IgD-negative memory B cell (primary cell): ENCODE results near the gene HDAC11. TPM values are rescaled to one million over a fixed set of nuclear protein-coding genes. Genes with fewer than 3 reads are reported as not detected.
"Not testable (repeated sequence)": the region's sequence is repeated elsewhere in the genome, so short reads cannot be mapped to it uniquely, and the experiment has no call there.

Source experiments
- H3K27ac Mint-ChIP-seq, 3 donors: one replicate each; pipeline ENCODE4 v1.8.0; 2020 to 2022; ENCODE audit warnings: mild to moderate bottlenecking in 3 of 3, mixed read lengths in 3 of 3, moderate library complexity in 1 of 3
- H3K27me3 Mint-ChIP-seq: one replicate; pipeline ENCODE4 v1.8.0; 2021; ENCODE audit warnings: mixed read lengths
- H3K36me3 Mint-ChIP-seq: one replicate; pipeline ENCODE4 v1.8.0; 2020; ENCODE audit warnings: mild to moderate bottlenecking, mixed read lengths
- H3K4me1 Mint-ChIP-seq, 3 donors: one replicate each; pipeline ENCODE4 v1.8.0; 2020 to 2022; ENCODE audit warnings: mixed read lengths in 3 of 3, mild to moderate bottlenecking in 1 of 3
- H3K4me3 Mint-ChIP-seq, 4 donors: one replicate each; pipeline ENCODE4 v1.8.0; 2020 to 2022; ENCODE audit warnings: mild to moderate bottlenecking in 4 of 4, mixed read lengths in 4 of 4, moderate library complexity in 3 of 4
- H3K9me3 Mint-ChIP-seq, 3 donors: one replicate each; pipeline ENCODE4 v1.8.0; 2020 to 2021; ENCODE audit warnings: mixed read lengths in 3 of 3, mild to moderate bottlenecking in 1 of 3
- polyA plus RNA-seq: library from polyadenylated mRNA; unstranded; fragments of 300-500 nt; fragmentation: Illumina TruSeq; gene quantifications from one replicate; pipeline ENCODE4 v1.2.3, GENCODE V29; 2021

The HDAC11 gene
- polyA plus RNA-seq, 1 donor from 2014 or later: 1.3 TPM

- Mint-ChIP-seq H3K27me3 (peaks cover 2% of the 10 kb centered on the region), H3K36me3 (no peaks in the 10 kb centered on the region), H3K9me3 (no peaks in the 10 kb centered on the region), H3K4me1 (no peaks in the 10 kb centered on the region), H3K4me3 (no peak overlapping the region), H3K27ac (no peak overlapping the region)
Measured at GRCh38 chr3:13515786-13516759, 36.0 kb downstream of the HDAC11 start.

GRCh38 chr3:13516760-13517135 lies 36.6 kb downstream of the HDAC11 start:
- Mint-ChIP-seq H3K4me1 (no peaks in the 10 kb centered on the region), H3K36me3 (peaks cover 1% of the 10 kb centered on the region), H3K4me3 (no peak overlapping the region), H3K27ac (no peak overlapping the region), H3K9me3 (peaks cover 0 to 6% (median 1%) of the 10 kb centered on the region in 3 donors), H3K27me3 (peaks cover 3% of the 10 kb centered on the region)

GRCh38 chr3:13517253-13517977 lies 37.3 kb downstream of the HDAC11 start:
- no peak overlapping the region for H3K4me3 Mint-ChIP-seq
- no peak overlapping the region for H3K27ac Mint-ChIP-seq
- H3K27me3 Mint-ChIP-seq: peaks cover 5% of the 10 kb centered on the region
- H3K36me3 Mint-ChIP-seq: peaks cover 1% of the 10 kb centered on the region
- H3K4me1 Mint-ChIP-seq: no peaks in the 10 kb centered on the region
- peaks cover 0 to 7% (median 3%) of the 10 kb centered on the region in 3 donors for H3K9me3 Mint-ChIP-seq

- Mint-ChIP-seq H3K9me3 (peaks cover 0 to 7% (median 3%) of the 10 kb centered on the region in 3 donors), H3K4me3 (no peak overlapping the region), H3K27me3 (peaks cover 5% of the 10 kb centered on the region), H3K4me1 (no peaks in the 10 kb centered on the region), H3K27ac (no peak overlapping the region), H3K36me3 (peaks cover 1% of the 10 kb centered on the region)
Measured at GRCh38 chr3:13518516-13518953, 38.4 kb downstream of the HDAC11 start.

GRCh38 chr3:13519006-13519791 lies 39.1 kb downstream of the HDAC11 start:
- Mint-ChIP-seq H3K9me3 (peaks cover 0 to 7% (median 3%) of the 10 kb centered on the region in 3 donors), H3K4me3 (no peak overlapping the region), H3K27ac (no peak overlapping the region), H3K4me1 (no peaks in the 10 kb centered on the region), H3K36me3 (peaks cover 1% of the 10 kb centered on the region), H3K27me3 (peaks cover 5% of the 10 kb centered on the region)

- Mint-ChIP-seq H3K4me3 (no peak overlapping the region), H3K9me3 (peaks cover 0 to 7% (median 3%) of the 10 kb centered on the region in 3 donors), H3K27me3 (peaks cover 5% of the 10 kb centered on the region), H3K36me3 (peaks cover 1% of the 10 kb centered on the region), H3K27ac (no peak overlapping the region), H3K4me1 (peaks cover 0 to 2% (median 0%) of the 10 kb centered on the region in 3 donors)
Measured at GRCh38 chr3:13520326-13520880, 40.3 kb downstream of the HDAC11 start.

GRCh38 chr3:13521309-13521708 lies 41.2 kb downstream of the HDAC11 start:
- no peak overlapping the region for H3K27ac Mint-ChIP-seq
- peaks cover 1% of the 10 kb centered on the region for H3K36me3 Mint-ChIP-seq
- peaks cover 5% of the 10 kb centered on the region for H3K27me3 Mint-ChIP-seq
- H3K9me3 Mint-ChIP-seq: peaks cover 0 to 7% (median 3%) of the 10 kb centered on the region in 3 donors
- H3K4me3 Mint-ChIP-seq: no peak overlapping the region
- peaks cover 0 to 2% (median 0%) of the 10 kb centered on the region in 3 donors for H3K4me1 Mint-ChIP-seq

- H3K36me3 Mint-ChIP-seq, H3K9me3 Mint-ChIP-seq, H3K27me3 Mint-ChIP-seq, H3K4me1 Mint-ChIP-seq, H3K4me3 Mint-ChIP-seq, H3K27ac Mint-ChIP-seq: not testable (repeated sequence)
Measured at GRCh38 chr3:13521749-13522148, 41.6 kb downstream of the HDAC11 start.

- Mint-ChIP-seq H3K27me3 (peaks cover 5% of the 10 kb centered on the region), H3K4me1 (peaks cover 0 to 2% (median 0%) of the 10 kb centered on the region in 3 donors), H3K4me3 (no peak overlapping the region), H3K36me3 (peaks cover 1% of the 10 kb centered on the region), H3K9me3 (peaks cover 0 to 7% (median 3%) of the 10 kb centered on the region in 3 donors), H3K27ac (no peak overlapping the region)
Measured at GRCh38 chr3:13522236-13522635, 42.1 kb downstream of the HDAC11 start.

GRCh38 chr3:13524979-13525669 lies 45.0 kb downstream of the HDAC11 start:
- peaks cover 0 to 2% (median 0%) of the 10 kb centered on the region in 3 donors for H3K4me1 Mint-ChIP-seq
- H3K36me3 Mint-ChIP-seq: peaks cover 1% of the 10 kb centered on the region
- H3K4me3 Mint-ChIP-seq: no peak overlapping the region
- H3K9me3 Mint-ChIP-seq: peaks cover 0 to 7% (median 3%) of the 10 kb centered on the region in 3 donors
- H3K27me3 Mint-ChIP-seq: peaks cover 10% of the 10 kb centered on the region
- no peak overlapping the region for H3K27ac Mint-ChIP-seq

GRCh38 chr3:13525827-13526625 lies 45.9 kb downstream of the HDAC11 start:
- Mint-ChIP-seq H3K27me3 (peaks cover 10% of the 10 kb centered on the region), H3K4me1 (peaks cover 0 to 2% (median 0%) of the 10 kb centered on the region in 3 donors), H3K4me3 (no peak overlapping the region), H3K27ac (no peak overlapping the region), H3K9me3 (peaks cover 1 to 7% (median 3%) of the 10 kb centered on the region in 3 donors), H3K36me3 (peaks cover 1% of the 10 kb centered on the region)

- Mint-ChIP-seq H3K4me1 (peaks cover 0 to 2% (median 0%) of the 10 kb centered on the region in 3 donors), H3K27me3 (peaks cover 10% of the 10 kb centered on the region), H3K9me3 (peaks cover 1 to 3% (median 2%) of the 10 kb centered on the region in 3 donors), H3K4me3 (no peak overlapping the region), H3K36me3 (no peaks in the 10 kb centered on the region), H3K27ac (no peak overlapping the region)
Measured at GRCh38 chr3:13526626-13526949, 46.5 kb downstream of the HDAC11 start.

- Mint-ChIP-seq H3K4me1 (peaks cover 0 to 2% (median 0%) of the 10 kb centered on the region in 3 donors), H3K27ac (no peak overlapping the region), H3K36me3 (no peaks in the 10 kb centered on the region), H3K4me3 (no peak overlapping the region), H3K9me3 (peaks cover 0 to 1% (median 0%) of the 10 kb centered on the region in 3 donors), H3K27me3 (peaks cover 8% of the 10 kb centered on the region)
Measured at GRCh38 chr3:13528217-13528867, 48.2 kb downstream of the HDAC11 start.
